KMS-11 (cell line): Measurements from ENCODE around the gene ST3GAL5.

Source experiments
- H2AFZ ChIP-seq: fragments of 200-600 bp; sonication (generic); 2 replicates; pipeline ENCODE4 v1.6.1; 2016; ENCODE audit warnings: antibody characterized with exemption, mixed run types, low read depth
- H3K27ac ChIP-seq: fragments of 200-600 bp; sonication (generic); 2 replicates; pipeline ENCODE4 v1.6.1; 2016; ENCODE audit warnings: mild to moderate bottlenecking, mixed run types
- H3K27me3 ChIP-seq: fragments of 200-600 bp; sonication (generic); 2 replicates; pipeline ENCODE4 v1.6.1; 2017; ENCODE audit warnings: mild to moderate bottlenecking, low read depth, mixed run types, moderate library complexity; ENCODE audit not compliant: insufficient read depth
- H3K36me3 ChIP-seq: fragments of 200-600 bp; sonication (generic); 2 replicates; pipeline ENCODE4 v1.6.1; 2017; ENCODE audit warnings: mild to moderate bottlenecking, mixed run types; ENCODE audit not compliant: insufficient read depth
- H3K4me1 ChIP-seq: fragments of 200-600 bp; sonication (generic); 2 replicates; pipeline ENCODE4 v1.6.1; 2016; ENCODE audit warnings: mild to moderate bottlenecking, low read depth, mixed run types; ENCODE audit not compliant: poor library complexity, severe bottlenecking
- H3K4me2 ChIP-seq: fragments of 200-600 bp; sonication (generic); 2 replicates; pipeline ENCODE4 v1.7.0; 2016; ENCODE audit warnings: mild to moderate bottlenecking, mixed run types
- H3K4me3 ChIP-seq: fragments of 200-600 bp; sonication (generic); IDR thresholded peaks from 2 replicates; pipeline ENCODE4 v1.6.1; 2017; ENCODE audit warnings: low read depth, low read length, mixed read lengths; ENCODE audit not compliant: insufficient read depth
- H3K79me2 ChIP-seq: fragments of 200-600 bp; sonication (generic); 2 replicates; pipeline ENCODE4 v1.6.1; 2016; ENCODE audit warnings: low read depth, mixed run types; ENCODE audit not compliant: insufficient read depth
- H3K9ac ChIP-seq: fragments of 200-600 bp; sonication (generic); 2 replicates; pipeline ENCODE4 v1.6.1; 2016; ENCODE audit warnings: mild to moderate bottlenecking, mixed run types
- H4K20me1 ChIP-seq: fragments of 200-600 bp; sonication (generic); 2 replicates; pipeline ENCODE4 v1.6.1; 2016; ENCODE audit warnings: mild to moderate bottlenecking, mixed run types; ENCODE audit not compliant: insufficient read depth
- CTCF ChIP-seq: fragments of 200-600 bp; sonication (generic); conservative IDR thresholded peaks from 2 replicates; pipeline ENCODE4 v1.6.1; 2017; ENCODE audit warnings: low read depth, mild to moderate bottlenecking, antibody characterized with exemption, low read length, moderate library complexity, mixed read lengths

ST3GAL5 gene

GRCh38 chr2:85813211-85813981, 75.4 kb downstream of the ST3GAL5 start:
- no peaks in the 10 kb centered on the region for H3K27me3 ChIP-seq

GRCh38 chr2:85812094-85812735, 76.6 kb downstream of the ST3GAL5 start:
- H3K27me3 ChIP-seq: no peaks in the 10 kb centered on the region
- no peak overlapping the region for H3K9ac ChIP-seq
- H3K36me3 ChIP-seq: no peaks in the 10 kb centered on the region
- H3K4me1 ChIP-seq: no peaks in the 10 kb centered on the region
- no peaks in the 10 kb centered on the region for H3K79me2 ChIP-seq
- no peak overlapping the region for H3K27ac ChIP-seq
- H3K4me3 ChIP-seq: no peak overlapping the region
- TF ChIP-seq CTCF: no peak
- no peak overlapping the region for H2AFZ ChIP-seq
- no peaks in the 10 kb centered on the region for H4K20me1 ChIP-seq
- H3K4me2 ChIP-seq: no peak overlapping the region

More at GRCh38 chr2:85813211-85813981, 75.4 kb downstream of the ST3GAL5 start:
- H3K27ac ChIP-seq: no peak overlapping the region
- no peaks in the 10 kb centered on the region for H4K20me1 ChIP-seq
- no peaks in the 10 kb centered on the region for H3K79me2 ChIP-seq
- no peaks in the 10 kb centered on the region for H3K36me3 ChIP-seq
- no peak for TF ChIP-seq CTCF
- H3K4me3 ChIP-seq: no peak overlapping the region
- H2AFZ ChIP-seq: peak overlapping the region; percentile 24; the same call in 1 of the 2 replicates
- H3K9ac ChIP-seq: no peak overlapping the region
- no peak overlapping the region for H3K4me2 ChIP-seq
- H3K4me1 ChIP-seq: no peaks in the 10 kb centered on the region

GRCh38 chr2:85811180-85812093, 77.4 kb downstream of the ST3GAL5 start:
- H3K36me3 ChIP-seq: no peaks in the 10 kb centered on the region
- H3K27me3 ChIP-seq: no peaks in the 10 kb centered on the region
- no peak overlapping the region for H3K27ac ChIP-seq
- no peak overlapping the region for H2AFZ ChIP-seq
- no peak overlapping the region for H3K4me3 ChIP-seq
- no peak overlapping the region for H3K4me2 ChIP-seq
- H4K20me1 ChIP-seq: no peaks in the 10 kb centered on the region
- no peak overlapping the region for H3K9ac ChIP-seq
- no peak for TF ChIP-seq CTCF
- no peaks in the 10 kb centered on the region for H3K79me2 ChIP-seq
- H3K4me1 ChIP-seq: no peaks in the 10 kb centered on the region

GRCh38 chr2:85810371-85811179, 78.2 kb downstream of the ST3GAL5 start:
- no peak overlapping the region for H3K4me3 ChIP-seq
- H2AFZ ChIP-seq: no peak overlapping the region
- H3K9ac ChIP-seq: no peak overlapping the region
- no peaks in the 10 kb centered on the region for H3K4me1 ChIP-seq
- no peak for TF ChIP-seq CTCF
- H3K27ac ChIP-seq: no peak overlapping the region
- H4K20me1 ChIP-seq: no peaks in the 10 kb centered on the region
- no peaks in the 10 kb centered on the region for H3K27me3 ChIP-seq
- H3K79me2 ChIP-seq: no peaks in the 10 kb centered on the region
- no peak overlapping the region for H3K4me2 ChIP-seq
- H3K36me3 ChIP-seq: no peaks in the 10 kb centered on the region
